ENCODE results near the gene ZNF543. TPM values are rescaled to one million over a fixed set of nuclear protein-coding genes. Genes with fewer than 3 reads are reported as not detected.

The ZNF543 gene
- total and polyA plus RNA-seq, 2 of the 4 experiments (the other 2 are of a cell fraction) = 1.8 to 9.0 TPM

DNA sequence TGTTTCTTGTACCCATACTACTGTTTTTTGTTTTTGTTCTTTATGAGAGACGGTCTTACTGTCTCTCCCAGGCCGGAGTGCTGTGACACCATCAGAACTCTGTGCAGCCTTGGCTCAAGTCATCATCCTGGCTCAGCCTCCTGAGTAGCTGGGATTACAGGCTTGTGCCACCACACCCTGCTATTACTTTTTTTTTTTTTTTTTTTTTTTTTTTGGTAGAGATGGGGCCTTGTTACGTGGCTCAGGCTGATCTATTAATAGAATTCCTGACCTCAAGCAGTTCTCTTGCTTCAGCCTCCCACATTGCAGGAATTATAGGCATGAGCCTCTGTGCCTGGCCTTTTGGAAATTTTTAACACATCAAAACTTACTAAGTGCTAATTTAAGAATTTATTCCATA lies 27.9 kb downstream of the ZNF543 start:
- Histone ChIP-seq H2BK120ac (ENCODE audit: low read depth, low read length) (no peak overlapping the region), H3K4me1 (ENCODE audit: control insufficient read depth, insufficient read depth, low read length) (peaks cover 4% of the 10 kb centered on the region; the same call in 1 of the 2 replicates), H3K14ac (replicated peaks; ENCODE audit: low read depth, low read length) (0 out of 2 replicates have a peak overlapping the region, but pooled peaks have one; percentile 69), H3K36me3 (ENCODE audit: control insufficient read depth, insufficient read depth, low read length) (0 out of 2 replicates have a peak, but pooled peaks cover 2% of the 10 kb centered on the region), H2BK5ac (ENCODE audit: low read depth, low read length, poor library complexity, severe bottlenecking) (no peak overlapping the region), H3K27ac (ENCODE audit: insufficient read depth, low read length) (no peak overlapping the region), H4K5ac (ENCODE audit: low read depth, low read length) (no peak overlapping the region), H3K4ac (ENCODE audit: low read depth, low read length) (no peak overlapping the region), H2BK20ac (ENCODE audit: low read depth, low read length) (no peak overlapping the region), H3K9me3 (ENCODE audit: control insufficient read depth, insufficient read depth, low read length) (no peaks in the 10 kb centered on the region), H3K27me3 (ENCODE audit: control insufficient read depth, insufficient read depth, low read length) (no peaks in the 10 kb centered on the region), H3K9me1 (ENCODE audit: insufficient read depth, low read length) (peaks cover 11% of the 10 kb centered on the region; the same call in 1 of the 2 replicates), H3K18ac (ENCODE audit: low read depth, low read length) (no peak overlapping the region), H2AK5ac (ENCODE audit: low read depth, low read length) (no peak overlapping the region), H2AFZ (replicated peaks; ENCODE audit: low read length, poor library complexity) (no peak overlapping the region), H4K8ac (ENCODE audit: low read depth in 2 of 2, low read length in 2 of 2) (no peak overlapping the region; a peak in 1 of 4 replicates), H3K79me1 (ENCODE audit: low read depth in 1 of 2, low read length in 2 of 2) (peaks cover 8 to 24% of the 10 kb centered on the region in 2 experiments; a peak in 3 of 4 replicates), H3K23ac (ENCODE audit: low read depth, low read length) (no peak overlapping the region), H2AK9ac (replicated peaks; ENCODE audit: low read depth, low read length, poor library complexity) (no peak overlapping the region), H4K20me1 (ENCODE audit: insufficient read depth, low read length) (0 out of 2 replicates have a peak, but pooled peaks cover 9% of the 10 kb centered on the region), H3K4me2 (ENCODE audit: low read depth, low read length) (no peak overlapping the region), H3K4me3 (ENCODE audit: insufficient read depth, low read depth, low read length) (no peak overlapping the region), H4K91ac (ENCODE audit: insufficient read depth, low read depth, low read length) (no peak overlapping the region), H3K56ac (ENCODE audit: extremely low read depth, insufficient read depth, low read length) (no peak overlapping the region), H2BK15ac (ENCODE audit: low read depth, low read length) (no peak overlapping the region), H3K9ac (ENCODE audit: low read depth, low read length) (no peak overlapping the region)
- CTCF ChIA-PET = no interaction called here
- in situ Hi-C loops (cut with MboI; ENCODE audit: low sequenced_read_pairs) = no loop called here
- TF ChIP-seq POLR2A (IDR thresholded peaks at IDR 0.05; ENCODE audit: low read depth, low read length) (no peak), MAZ (IDR thresholded peaks at IDR 0.05; ENCODE audit: borderline replicate concordance, low read depth, low read length) (no peak), CEBPB (IDR thresholded peaks at IDR 0.05; ENCODE audit: low read depth, low read length) (no peak), FOS (IDR thresholded peaks at IDR 0.05; ENCODE audit: low read depth, low read length) (no peak), BHLHE40 (IDR thresholded peaks at IDR 0.05; ENCODE audit: low read depth, low read length) (no peak), MXI1 (IDR thresholded peaks at IDR 0.05; ENCODE audit: borderline replicate concordance, low read depth, low read length) (no peak)
- TF ChIP-seq, protein P1, sequence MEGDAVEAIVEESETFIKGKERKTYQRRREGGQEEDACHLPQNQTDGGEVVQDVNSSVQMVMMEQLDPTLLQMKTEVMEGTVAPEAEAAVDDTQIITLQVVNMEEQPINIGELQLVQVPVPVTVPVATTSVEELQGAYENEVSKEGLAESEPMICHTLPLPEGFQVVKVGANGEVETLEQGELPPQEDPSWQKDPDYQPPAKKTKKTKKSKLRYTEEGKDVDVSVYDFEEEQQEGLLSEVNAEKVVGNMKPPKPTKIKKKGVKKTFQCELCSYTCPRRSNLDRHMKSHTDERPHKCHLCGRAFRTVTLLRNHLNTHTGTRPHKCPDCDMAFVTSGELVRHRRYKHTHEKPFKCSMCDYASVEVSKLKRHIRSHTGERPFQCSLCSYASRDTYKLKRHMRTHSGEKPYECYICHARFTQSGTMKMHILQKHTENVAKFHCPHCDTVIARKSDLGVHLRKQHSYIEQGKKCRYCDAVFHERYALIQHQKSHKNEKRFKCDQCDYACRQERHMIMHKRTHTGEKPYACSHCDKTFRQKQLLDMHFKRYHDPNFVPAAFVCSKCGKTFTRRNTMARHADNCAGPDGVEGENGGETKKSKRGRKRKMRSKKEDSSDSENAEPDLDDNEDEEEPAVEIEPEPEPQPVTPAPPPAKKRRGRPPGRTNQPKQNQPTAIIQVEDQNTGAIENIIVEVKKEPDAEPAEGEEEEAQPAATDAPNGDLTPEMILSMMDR (conservative IDR thresholded peaks at IDR 0.05; ENCODE audit: low read depth, low read length) = no peak
- TF ChIP-seq, protein P2, sequence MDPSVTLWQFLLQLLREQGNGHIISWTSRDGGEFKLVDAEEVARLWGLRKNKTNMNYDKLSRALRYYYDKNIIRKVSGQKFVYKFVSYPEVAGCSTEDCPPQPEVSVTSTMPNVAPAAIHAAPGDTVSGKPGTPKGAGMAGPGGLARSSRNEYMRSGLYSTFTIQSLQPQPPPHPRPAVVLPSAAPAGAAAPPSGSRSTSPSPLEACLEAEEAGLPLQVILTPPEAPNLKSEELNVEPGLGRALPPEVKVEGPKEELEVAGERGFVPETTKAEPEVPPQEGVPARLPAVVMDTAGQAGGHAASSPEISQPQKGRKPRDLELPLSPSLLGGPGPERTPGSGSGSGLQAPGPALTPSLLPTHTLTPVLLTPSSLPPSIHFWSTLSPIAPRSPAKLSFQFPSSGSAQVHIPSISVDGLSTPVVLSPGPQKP (IDR thresholded peaks at IDR 0.05; ENCODE audit: borderline replicate concordance, low read depth, low read length) = no peak
- TF ChIP-seq, protein P3, sequence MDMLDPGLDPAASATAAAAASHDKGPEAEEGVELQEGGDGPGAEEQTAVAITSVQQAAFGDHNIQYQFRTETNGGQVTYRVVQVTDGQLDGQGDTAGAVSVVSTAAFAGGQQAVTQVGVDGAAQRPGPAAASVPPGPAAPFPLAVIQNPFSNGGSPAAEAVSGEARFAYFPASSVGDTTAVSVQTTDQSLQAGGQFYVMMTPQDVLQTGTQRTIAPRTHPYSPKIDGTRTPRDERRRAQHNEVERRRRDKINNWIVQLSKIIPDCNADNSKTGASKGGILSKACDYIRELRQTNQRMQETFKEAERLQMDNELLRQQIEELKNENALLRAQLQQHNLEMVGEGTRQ (IDR thresholded peaks at IDR 0.05; ENCODE audit: low read depth, low read length) = no peak
- BruUV-seq (replicated peaks) = no TSS peak
- no CpG with 5 or more reads among the region's 3 CpGs for WGBS, 2 experiments (ENCODE audit: extremely low coverage in 2 of 2, insufficient read length in 1 of 2)
- intact Hi-C loops (cut with micrococcal nuclease) = no loop called here
- POLR2A ChIA-PET (ENCODE audit: unreplicated experiment) = no interaction called here
- DNase-seq (peak; percentile 55), ATAC-seq (ENCODE audit: low read depth) (no peak)
- dilution Hi-C loops (cut with HindIII; ENCODE audit: low sequenced_read_pairs, unreplicated experiment) = no loop called here
